HG02852 (cell line): ENCODE data around the gene AIF1L.

Experiments
- ATAC-seq: cut with Tn5 transposase; IDR thresholded peaks from one replicate; pipeline ENCODE4 v1.9.1; 2021; ENCODE audit warnings: mild to moderate bottlenecking, moderate library complexity; ENCODE audit not compliant: unreplicated experiment

Gene AIF1L

GRCh38 chr9:131076347-131077195, 19.8 kb upstream of the AIF1L start:
- no peak for ATAC-seq

GRCh38 chr9:131078427-131079366, 17.6 kb upstream of the AIF1L start:
- no peak for ATAC-seq

GRCh38 chr9:131080589-131080988, 15.7 kb upstream of the AIF1L start:
- ATAC-seq = no peak

- no peak for ATAC-seq
These were observed 14.5 kb upstream of the AIF1L start for GRCh38 chr9:131081868-131082267.

GRCh38 chr9:131082774-131083512, 13.4 kb upstream of the AIF1L start:
- ATAC-seq = no peak

- no peak for ATAC-seq
These were observed 11.5 kb upstream of the AIF1L start for GRCh38 chr9:131084661-131085369.

- no peak for ATAC-seq
These were observed 10.8 kb upstream of the AIF1L start for GRCh38 chr9:131085370-131086122.

- no peak for ATAC-seq
These were observed 8.9 kb upstream of the AIF1L start for GRCh38 chr9:131087354-131087893.

GRCh38 chr9:131090025-131090787, 6.1 kb upstream of the AIF1L start:
- no peak for ATAC-seq

- no peak for ATAC-seq
These were observed 4.9 kb upstream of the AIF1L start for GRCh38 chr9:131091352-131091992.

- ATAC-seq = no peak
These were observed 4.3 kb upstream of the AIF1L start for GRCh38 chr9:131092030-131092429.

GRCh38 chr9:131092548-131093440, 3.5 kb upstream of the AIF1L start:
- ATAC-seq = no peak

- no peak for ATAC-seq
These were observed 2.3 kb upstream of the AIF1L start for GRCh38 chr9:131094015-131094414.

GRCh38 chr9:131094622-131095021, 1.7 kb upstream of the AIF1L start:
- no peak for ATAC-seq

- no peak for ATAC-seq
These were observed 564 bp upstream of the AIF1L start for GRCh38 chr9:131095666-131096268.

GRCh38 chr9:131097126-131097947, 1.0 kb downstream of the AIF1L start:
- ATAC-seq = no peak
